ENCODE results near the gene FIZ1. TPM values are rescaled to one million over a fixed set of nuclear protein-coding genes. Genes with fewer than 3 reads are reported as not detected.
"Not testable (repeated sequence)": the region's sequence is repeated elsewhere in the genome, so short reads cannot be mapped to it uniquely, and the experiment has no call there.

FIZ1 gene
- total and polyA plus RNA-seq, 11 donors, result 10.0 to 16.7 (median 12.9) TPM

- Histone ChIP-seq H3K9me3 (no peaks in the 10 kb centered on the region), H3K4me3 (no peak overlapping the region), H3K27me3 (peaks cover 0 to 10% (median 0%) of the 10 kb centered on the region in 9 donors), H3K4me1 (peaks cover 0 to 42% (median 25%) of the 10 kb centered on the region in 12 donors), H3K27ac (peak overlapping the region in 3 of 12 donors; percentile 48 to 82 (median 62)), H3K36me3 (no peaks in the 10 kb centered on the region)
- DNase-seq, result no peak
- WGBS, 4 donors, result 89 to 94% (median 93%) methylated on average over 11 of the region's 11 CpGs
- ATAC-seq, result no peak
- intact Hi-C loops (cut with DNase I), result loop anchor here in 5 of 10 donors (5.0 kb wide), 4 partner anchors 38 to 68 kb away; partner anchors contain the start of gene SBK3 (in 2 of the 5)
- no peak for TF ChIP-seq POLR2A (IDR thresholded peaks at IDR 0.05)
- TF ChIP-seq, protein P1, sequence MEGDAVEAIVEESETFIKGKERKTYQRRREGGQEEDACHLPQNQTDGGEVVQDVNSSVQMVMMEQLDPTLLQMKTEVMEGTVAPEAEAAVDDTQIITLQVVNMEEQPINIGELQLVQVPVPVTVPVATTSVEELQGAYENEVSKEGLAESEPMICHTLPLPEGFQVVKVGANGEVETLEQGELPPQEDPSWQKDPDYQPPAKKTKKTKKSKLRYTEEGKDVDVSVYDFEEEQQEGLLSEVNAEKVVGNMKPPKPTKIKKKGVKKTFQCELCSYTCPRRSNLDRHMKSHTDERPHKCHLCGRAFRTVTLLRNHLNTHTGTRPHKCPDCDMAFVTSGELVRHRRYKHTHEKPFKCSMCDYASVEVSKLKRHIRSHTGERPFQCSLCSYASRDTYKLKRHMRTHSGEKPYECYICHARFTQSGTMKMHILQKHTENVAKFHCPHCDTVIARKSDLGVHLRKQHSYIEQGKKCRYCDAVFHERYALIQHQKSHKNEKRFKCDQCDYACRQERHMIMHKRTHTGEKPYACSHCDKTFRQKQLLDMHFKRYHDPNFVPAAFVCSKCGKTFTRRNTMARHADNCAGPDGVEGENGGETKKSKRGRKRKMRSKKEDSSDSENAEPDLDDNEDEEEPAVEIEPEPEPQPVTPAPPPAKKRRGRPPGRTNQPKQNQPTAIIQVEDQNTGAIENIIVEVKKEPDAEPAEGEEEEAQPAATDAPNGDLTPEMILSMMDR (IDR thresholded peaks at IDR 0.05), result no peak
Observed at GRCh38 chr19:55584871-55585270, 14.4 kb downstream of the FIZ1 start.

DNA sequence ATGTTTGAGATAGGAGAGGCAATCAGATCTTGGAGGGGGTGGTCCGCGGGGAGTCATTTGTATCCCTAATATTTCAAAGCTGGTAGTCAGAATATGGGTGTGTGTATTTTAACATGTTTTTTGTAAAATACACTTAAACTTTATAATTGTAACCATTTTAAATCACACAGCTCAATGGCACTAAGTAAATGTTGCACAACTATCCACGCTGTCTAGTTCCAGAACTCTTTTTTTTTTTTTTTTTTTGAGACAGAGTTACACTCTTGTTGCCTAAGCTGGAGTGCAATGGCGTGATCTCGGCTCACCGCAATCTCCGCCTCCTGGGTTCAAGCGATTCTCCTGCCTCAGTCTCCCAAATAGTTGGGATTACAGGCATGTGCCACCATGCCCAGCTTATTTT lies 15.4 kb downstream of the FIZ1 start:
- peaks cover 0 to 47% (median 26%) of the 10 kb centered on the region in 12 donors for H3K4me1 ChIP-seq
- not testable (repeated sequence) for H3K4me3 ChIP-seq, H3K36me3 ChIP-seq, H3K27ac ChIP-seq, H3K9me3 ChIP-seq, ATAC-seq, DNase-seq
- intact Hi-C loops (cut with DNase I), result loop anchor here in 2 of 10 donors (5.0 kb wide), 2 partner anchors 37 to 67 kb away; partner anchors contain the start of gene SBK3 (in 1 of the 2)
- 80 to 87% (median 82%) methylated on average over 8 of the region's 8 CpGs for WGBS, 4 donors
- H3K27me3 ChIP-seq, result peaks cover 0 to 10% (median 0%) of the 10 kb centered on the region in 9 donors

DNA sequence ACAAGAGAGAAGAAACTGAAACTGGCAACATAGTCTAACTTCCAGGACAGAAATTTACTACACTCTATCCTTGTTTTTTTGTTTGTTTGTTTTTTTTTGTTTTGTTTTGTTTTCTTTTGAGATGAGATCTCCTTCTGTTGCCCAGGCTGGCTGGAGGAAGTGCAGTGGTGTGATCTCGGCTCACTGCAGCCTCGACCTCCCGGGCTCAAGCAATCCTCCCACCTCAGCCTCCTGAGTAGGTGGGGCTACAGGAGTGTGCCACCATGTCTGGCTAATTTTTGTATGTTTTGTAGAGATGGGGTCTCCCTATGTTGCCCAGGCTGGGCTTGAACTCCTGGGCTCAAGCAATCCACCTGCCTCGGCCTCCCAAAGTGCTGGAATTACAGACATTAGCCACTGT lies 17.0 kb downstream of the FIZ1 start:
- ATAC-seq, result not testable (repeated sequence)

GRCh38 chr19:55581823-55582223 lies 17.5 kb downstream of the FIZ1 start:
- no peak for ATAC-seq
- Histone ChIP-seq H3K4me3 (no peak overlapping the region), H3K36me3 (peaks cover 0 to 25% (median 13%) of the 10 kb centered on the region in 9 donors), H3K4me1 (peaks cover 0 to 36% (median 22%) of the 10 kb centered on the region in 12 donors), H3K27me3 (peaks cover 0 to 10% (median 0%) of the 10 kb centered on the region in 9 donors), H3K27ac (peak overlapping the region in 2 of 12 donors; percentile 13 to 94), H3K9me3 (no peaks in the 10 kb centered on the region)
- no peak for DNase-seq
- WGBS, 4 donors, result 17 to 29% (median 26%) methylated on average over 6 of the region's 6 CpGs
- intact Hi-C loops (cut with DNase I), result loop anchor here in 3 of 10 donors (2.0 to 5.0 kb wide), 4 partner anchors 35 to 65 kb away; partner anchors contain the start of gene SBK3 (in 1 of the 3)
- TF ChIP-seq, protein P1 (IDR thresholded peaks at IDR 0.05), result no peak
- no peak for TF ChIP-seq POLR2A (IDR thresholded peaks at IDR 0.05)

More for the DNA sequence above, 17.0 kb downstream of the FIZ1 start:
- H3K4me3 ChIP-seq, DNase-seq, H3K9me3 ChIP-seq: not testable (repeated sequence)
- H3K27ac ChIP-seq, result peak overlapping the region in 1 of 12 donors; percentile 13
- H3K4me1 ChIP-seq, result peaks cover 0 to 41% (median 24%) of the 10 kb centered on the region in 12 donors
- WGBS, 4 donors, result 68 to 74% (median 69%) methylated on average over 4 of the region's 4 CpGs
- H3K36me3 ChIP-seq, result peaks cover 0 to 21% (median 10%) of the 10 kb centered on the region in 9 donors
- peaks cover 0 to 10% (median 0%) of the 10 kb centered on the region in 9 donors for H3K27me3 ChIP-seq
- intact Hi-C loops (cut with DNase I), result loop anchor here in 2 of 10 donors (5.0 kb wide), 2 partner anchors 35 to 65 kb away; partner anchors contain the start of gene SBK3 (in 1 of the 2)

DNA sequence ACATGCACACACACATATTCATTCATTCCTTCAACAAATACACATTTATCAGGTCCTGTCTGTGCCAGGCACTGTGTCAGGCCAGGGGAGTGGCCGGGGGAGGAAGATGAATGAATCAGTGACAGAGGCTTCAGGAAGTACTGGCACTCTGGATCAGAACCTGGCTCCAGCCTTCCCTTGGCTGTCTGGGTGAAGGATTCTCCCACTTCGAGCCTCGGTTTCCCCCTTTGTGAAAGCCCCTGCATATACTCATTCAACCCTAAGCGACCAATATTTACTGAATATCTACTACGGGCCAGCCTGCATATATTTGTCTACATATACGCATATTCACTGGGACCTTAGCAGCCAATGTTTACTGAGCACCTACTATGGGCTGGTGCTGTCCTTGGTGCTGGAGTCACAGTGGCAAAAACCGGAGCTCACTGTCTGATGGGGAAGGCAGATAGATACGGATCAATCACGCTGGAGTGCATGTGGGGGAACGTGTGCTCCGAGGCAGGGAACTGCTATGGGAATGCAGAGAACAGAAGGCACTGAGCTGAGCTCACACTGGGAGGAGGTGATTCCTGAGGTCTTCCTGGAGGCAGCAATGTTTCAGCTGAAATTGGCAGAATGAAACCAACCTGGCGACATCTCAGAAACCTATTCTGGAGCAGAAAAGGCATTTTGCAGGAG lies 18.0 kb downstream of the FIZ1 start:
- Histone ChIP-seq H3K4me1 (peaks cover 0 to 31% (median 16%) of the 10 kb centered on the region in 12 donors), H3K4me3 (peak overlapping the region; percentile 74 to 97 (median 90)), H3K36me3 (peaks cover 0 to 26% (median 16%) of the 10 kb centered on the region in 9 donors), H3K27ac (peak overlapping the region; percentile 89 to 99 (median 94)), H3K27me3 (peaks cover 0 to 8% (median 0%) of the 10 kb centered on the region in 9 donors), H3K9me3 (no peaks in the 10 kb centered on the region)
- intact Hi-C loops (cut with DNase I), result loop anchor here in 3 of 10 donors (2.0 to 5.0 kb wide), 4 partner anchors 34 to 64 kb away; partner anchors contain the start of gene SBK3 (in 1 of the 3)
- ATAC-seq (no peak), DNase-seq (no peak)
- TF ChIP-seq POLR2A (IDR thresholded peaks at IDR 0.05), result no peak
- TF ChIP-seq, protein P1 (IDR thresholded peaks at IDR 0.05), result no peak
- 31 to 41% (median 36%) methylated on average over 12 of the region's 12 CpGs for WGBS, 4 donors

Data from heart left ventricle (tissue), 16 donors.